CD4-positive, alpha-beta T cell treated with Interferon alpha-2 for 1 hour (primary cell): ENCODE results near the gene TBRG4.
"Not testable (repeated sequence)": the region's sequence is repeated elsewhere in the genome, so short reads cannot be mapped to it uniquely, and the experiment has no call there.

Experiments used
- DNase-seq, 2 donors: peaks; one replicate each; pipeline ENCODE4 v3.0.0-alpha.2; 2020 to 2022

Gene TBRG4

GRCh38 chr7:45111298-45112223 is at the start of gene TBRG4:
TSS of gene TBRG4 (minus strand) at chr7:45111697. CDS start at chr7:45109237, 2,460 bp downstream.
- peak; percentile 92 to 94 for DNase-seq

- no peak for DNase-seq
Measured at GRCh38 chr7:45161138-45161537, 49.6 kb upstream of the TBRG4 start.

- no peak for DNase-seq
Measured at GRCh38 chr7:45160417-45160881, 49.0 kb upstream of the TBRG4 start.

GRCh38 chr7:45159296-45159695 is 47.8 kb upstream of the TBRG4 start:
- DNase-seq = no peak

GRCh38 chr7:45158471-45158870 is 47.0 kb upstream of the TBRG4 start:
- DNase-seq = no peak

- no peak for DNase-seq
Measured at GRCh38 chr7:45157653-45158401, 46.3 kb upstream of the TBRG4 start, which contains the start of gene RAMP3. TSS of gene RAMP3 (plus strand) at chr7:45157791. CDS start at chr7:45157829, 38 bp downstream.

GRCh38 chr7:45157286-45157652 is 45.8 kb upstream of the TBRG4 start:
- no peak for DNase-seq

- no peak for DNase-seq
Measured at GRCh38 chr7:45156516-45157272, 45.2 kb upstream of the TBRG4 start.

GRCh38 chr7:45155941-45156340 is 44.4 kb upstream of the TBRG4 start:
- no peak for DNase-seq

- no peak for DNase-seq
Measured at GRCh38 chr7:45155357-45155900, 43.9 kb upstream of the TBRG4 start.

- DNase-seq = not testable (repeated sequence)
Measured at GRCh38 chr7:45153861-45154260, 42.4 kb upstream of the TBRG4 start.

- no peak for DNase-seq
Measured at GRCh38 chr7:45153233-45153632, 41.7 kb upstream of the TBRG4 start.

GRCh38 chr7:45151967-45152366 is 40.5 kb upstream of the TBRG4 start:
- no peak for DNase-seq

- no peak for DNase-seq
Measured at GRCh38 chr7:45151131-45151684, 39.7 kb upstream of the TBRG4 start.

- DNase-seq = no peak
Measured at GRCh38 chr7:45150199-45150598, 38.7 kb upstream of the TBRG4 start.

GRCh38 chr7:45149606-45150005 is 38.1 kb upstream of the TBRG4 start:
- no peak for DNase-seq

- DNase-seq = no peak
Measured at GRCh38 chr7:45148653-45148973, 37.1 kb upstream of the TBRG4 start.

GRCh38 chr7:45147858-45148652 is 36.6 kb upstream of the TBRG4 start:
- DNase-seq = no peak

- DNase-seq = no peak
Measured at GRCh38 chr7:45146531-45147379, 35.3 kb upstream of the TBRG4 start.

GRCh38 chr7:45145881-45146280 is 34.4 kb upstream of the TBRG4 start:
- DNase-seq = no peak

GRCh38 chr7:45143616-45144015 is 32.1 kb upstream of the TBRG4 start:
- no peak for DNase-seq
